Measurements from ENCODE around the gene SPIRE1.

Gene SPIRE1

GRCh38 chr18:12449051-12449785 is 208.7 kb downstream of the SPIRE1 start:
- Histone ChIP-seq H3K4me1 (ENCODE audit: control insufficient read depth, low read depth, low read length) (no peaks in the 10 kb centered on the region), H3K4me3 (ENCODE audit: low read length) (no peak overlapping the region), H3K56ac (ENCODE audit: low read length) (no peak overlapping the region), H3K27ac (ENCODE audit: low read depth, low read length) (no peak overlapping the region), H4K8ac (ENCODE audit: low read depth, low read length) (no peak overlapping the region), H2BK120ac (ENCODE audit: low read depth, low read length) (no peak overlapping the region), H2BK15ac (replicated peaks; ENCODE audit: low read depth) (no peak overlapping the region), H3K4ac (ENCODE audit: low read depth, low read length) (no peak overlapping the region), H4K5ac (ENCODE audit: low read length) (no peak overlapping the region), H3K18ac (ENCODE audit: low read length) (no peak overlapping the region), H3K79me2 (ENCODE audit: control insufficient read depth, insufficient read depth, low read length) (no peaks in the 10 kb centered on the region), H2BK5ac (ENCODE audit: low read length) (no peak overlapping the region), H3K23ac (ENCODE audit: low read length) (no peak overlapping the region), H2AK5ac (ENCODE audit: low read length) (no peak overlapping the region), H3K36me3 (ENCODE audit: control insufficient read depth, insufficient read depth, low read length) (no peaks in the 10 kb centered on the region), H3K9ac (ENCODE audit: low read length) (no peak overlapping the region), H3K27me3 (ENCODE audit: insufficient read depth, low read length, poor library complexity) (no peaks in the 10 kb centered on the region), H3K79me1 (ENCODE audit: low read length) (no peaks in the 10 kb centered on the region), H3K4me2 (ENCODE audit: low read length) (no peak overlapping the region)
- no peak for DNase-seq
- WGBS (ENCODE audit: extremely low coverage, insufficient coverage, low lambda C conversion rate) = no CpG with 5 or more reads among the region's 27 CpGs

GRCh38 chr18:12445554-12445953 is 212.4 kb downstream of the SPIRE1 start:
- Histone ChIP-seq H3K27me3 (ENCODE audit: insufficient read depth, low read length, poor library complexity) (no peaks in the 10 kb centered on the region), H3K56ac (ENCODE audit: low read length) (no peak overlapping the region), H3K18ac (ENCODE audit: low read length) (no peak overlapping the region), H3K79me2 (ENCODE audit: control insufficient read depth, insufficient read depth, low read length) (no peaks in the 10 kb centered on the region), H3K27ac (ENCODE audit: low read depth, low read length) (no peak overlapping the region), H3K23ac (ENCODE audit: low read length) (no peak overlapping the region), H3K4me2 (ENCODE audit: low read length) (no peak overlapping the region), H4K5ac (ENCODE audit: low read length) (no peak overlapping the region), H3K9ac (ENCODE audit: low read length) (no peak overlapping the region), H2BK5ac (ENCODE audit: low read length) (no peak overlapping the region), H3K79me1 (ENCODE audit: low read length) (no peaks in the 10 kb centered on the region), H4K8ac (ENCODE audit: low read depth, low read length) (no peak overlapping the region), H2BK15ac (replicated peaks; ENCODE audit: low read depth) (no peak overlapping the region), H2BK120ac (ENCODE audit: low read depth, low read length) (no peak overlapping the region), H3K36me3 (ENCODE audit: control insufficient read depth, insufficient read depth, low read length) (no peaks in the 10 kb centered on the region), H2AK5ac (ENCODE audit: low read length) (no peak overlapping the region), H3K4ac (ENCODE audit: low read depth, low read length) (no peak overlapping the region), H3K4me3 (ENCODE audit: low read length) (no peak overlapping the region), H3K4me1 (ENCODE audit: control insufficient read depth, low read depth, low read length) (no peaks in the 10 kb centered on the region)
- DNase-seq = no peak
- no CpG with 5 or more reads among the region's 4 CpGs for WGBS (ENCODE audit: extremely low coverage, insufficient coverage, low lambda C conversion rate)

- no peak overlapping the region for H2BK120ac ChIP-seq (ENCODE audit: low read depth, low read length)
- no peak overlapping the region for H3K23ac ChIP-seq (ENCODE audit: low read length)
- no peak overlapping the region for H3K9ac ChIP-seq (ENCODE audit: low read length)
- H3K18ac ChIP-seq (ENCODE audit: low read length) = no peak overlapping the region
- no peaks in the 10 kb centered on the region for H3K27me3 ChIP-seq (ENCODE audit: insufficient read depth, low read length, poor library complexity)
- no peak overlapping the region for H3K56ac ChIP-seq (ENCODE audit: low read length)
- no peak overlapping the region for H3K4me2 ChIP-seq (ENCODE audit: low read length)
- no peak overlapping the region for H2BK15ac ChIP-seq (replicated peaks; ENCODE audit: low read depth)
- no peak for DNase-seq
- no CpG with 5 or more reads among the region's 3 CpGs for WGBS (ENCODE audit: extremely low coverage, insufficient coverage, low lambda C conversion rate)
- H4K8ac ChIP-seq (ENCODE audit: low read depth, low read length) = no peak overlapping the region
- H2AK5ac ChIP-seq (ENCODE audit: low read length) = no peak overlapping the region
- H3K4me3 ChIP-seq (ENCODE audit: low read length) = no peak overlapping the region
- no peak overlapping the region for H2BK5ac ChIP-seq (ENCODE audit: low read length)
- no peak overlapping the region for H3K4ac ChIP-seq (ENCODE audit: low read depth, low read length)
- H3K4me1 ChIP-seq (ENCODE audit: control insufficient read depth, low read depth, low read length) = no peaks in the 10 kb centered on the region
- H4K5ac ChIP-seq (ENCODE audit: low read length) = no peak overlapping the region
- no peaks in the 10 kb centered on the region for H3K79me2 ChIP-seq (ENCODE audit: control insufficient read depth, insufficient read depth, low read length)
- H3K79me1 ChIP-seq (ENCODE audit: low read length) = no peaks in the 10 kb centered on the region
- no peaks in the 10 kb centered on the region for H3K36me3 ChIP-seq (ENCODE audit: control insufficient read depth, insufficient read depth, low read length)
- H3K27ac ChIP-seq (ENCODE audit: low read depth, low read length) = no peak overlapping the region
Measured at GRCh38 chr18:12443551-12443950, 214.4 kb downstream of the SPIRE1 start.

- no peak overlapping the region for H3K18ac ChIP-seq (ENCODE audit: low read length)
- no CpG with 5 or more reads among the region's 1 CpG for WGBS (ENCODE audit: extremely low coverage, insufficient coverage, low lambda C conversion rate)
Measured at GRCh38 chr18:12442946-12443345, 215.0 kb downstream of the SPIRE1 start.

GRCh38 chr18:12441475-12442034 is 216.4 kb downstream of the SPIRE1 start:
- Histone ChIP-seq H2AK5ac (ENCODE audit: low read length) (no peak overlapping the region), H3K9ac (ENCODE audit: low read length) (no peak overlapping the region), H3K4me3 (ENCODE audit: low read length) (no peak overlapping the region), H3K4me1 (ENCODE audit: control insufficient read depth, low read depth, low read length) (no peaks in the 10 kb centered on the region), H3K27ac (ENCODE audit: low read depth, low read length) (no peak overlapping the region), H3K36me3 (ENCODE audit: control insufficient read depth, insufficient read depth, low read length) (no peaks in the 10 kb centered on the region), H2BK15ac (replicated peaks; ENCODE audit: low read depth) (no peak overlapping the region), H3K4ac (ENCODE audit: low read depth, low read length) (no peak overlapping the region), H4K5ac (ENCODE audit: low read length) (no peak overlapping the region), H3K4me2 (ENCODE audit: low read length) (no peak overlapping the region), H3K79me1 (ENCODE audit: low read length) (no peaks in the 10 kb centered on the region), H3K27me3 (ENCODE audit: insufficient read depth, low read length, poor library complexity) (no peaks in the 10 kb centered on the region), H2BK5ac (ENCODE audit: low read length) (no peak overlapping the region), H3K56ac (ENCODE audit: low read length) (no peak overlapping the region), H4K8ac (ENCODE audit: low read depth, low read length) (no peak overlapping the region), H2BK120ac (ENCODE audit: low read depth, low read length) (no peak overlapping the region), H3K18ac (ENCODE audit: low read length) (no peak overlapping the region), H3K23ac (ENCODE audit: low read length) (no peak overlapping the region), H3K79me2 (ENCODE audit: control insufficient read depth, insufficient read depth, low read length) (no peaks in the 10 kb centered on the region)
- DNase-seq = no peak
- WGBS (ENCODE audit: extremely low coverage, insufficient coverage, low lambda C conversion rate) = no CpG with 5 or more reads among the region's 12 CpGs

More at GRCh38 chr18:12442946-12443345, 215.0 kb downstream of the SPIRE1 start:
- no peak overlapping the region for H3K9ac ChIP-seq (ENCODE audit: low read length)
- H2BK120ac ChIP-seq (ENCODE audit: low read depth, low read length) = no peak overlapping the region
- H3K4ac ChIP-seq (ENCODE audit: low read depth, low read length) = no peak overlapping the region
- DNase-seq = no peak
- no peaks in the 10 kb centered on the region for H3K79me1 ChIP-seq (ENCODE audit: low read length)
- H2AK5ac ChIP-seq (ENCODE audit: low read length) = no peak overlapping the region
- no peaks in the 10 kb centered on the region for H3K27me3 ChIP-seq (ENCODE audit: insufficient read depth, low read length, poor library complexity)
- no peak overlapping the region for H2BK15ac ChIP-seq (replicated peaks; ENCODE audit: low read depth)
- no peak overlapping the region for H3K56ac ChIP-seq (ENCODE audit: low read length)
- H3K27ac ChIP-seq (ENCODE audit: low read depth, low read length) = no peak overlapping the region
- H4K5ac ChIP-seq (ENCODE audit: low read length) = no peak overlapping the region
- H4K8ac ChIP-seq (ENCODE audit: low read depth, low read length) = no peak overlapping the region
- no peaks in the 10 kb centered on the region for H3K79me2 ChIP-seq (ENCODE audit: control insufficient read depth, insufficient read depth, low read length)
- H3K23ac ChIP-seq (ENCODE audit: low read length) = no peak overlapping the region
- H3K4me1 ChIP-seq (ENCODE audit: control insufficient read depth, low read depth, low read length) = no peaks in the 10 kb centered on the region
- no peaks in the 10 kb centered on the region for H3K36me3 ChIP-seq (ENCODE audit: control insufficient read depth, insufficient read depth, low read length)
- H3K4me3 ChIP-seq (ENCODE audit: low read length) = no peak overlapping the region
- H2BK5ac ChIP-seq (ENCODE audit: low read length) = no peak overlapping the region
- H3K4me2 ChIP-seq (ENCODE audit: low read length) = no peak overlapping the region

- Histone ChIP-seq H2BK15ac (replicated peaks; ENCODE audit: low read depth) (no peak overlapping the region), H3K79me2 (ENCODE audit: control insufficient read depth, insufficient read depth, low read length) (no peaks in the 10 kb centered on the region), H2BK5ac (ENCODE audit: low read length) (no peak overlapping the region), H2BK120ac (ENCODE audit: low read depth, low read length) (no peak overlapping the region), H4K5ac (ENCODE audit: low read length) (no peak overlapping the region), H3K27ac (ENCODE audit: low read depth, low read length) (no peak overlapping the region), H3K56ac (ENCODE audit: low read length) (no peak overlapping the region), H3K27me3 (ENCODE audit: insufficient read depth, low read length, poor library complexity) (no peaks in the 10 kb centered on the region), H4K8ac (ENCODE audit: low read depth, low read length) (no peak overlapping the region), H3K4me3 (ENCODE audit: low read length) (no peak overlapping the region), H2AK5ac (ENCODE audit: low read length) (no peak overlapping the region), H3K36me3 (ENCODE audit: control insufficient read depth, insufficient read depth, low read length) (no peaks in the 10 kb centered on the region), H3K4ac (ENCODE audit: low read depth, low read length) (no peak overlapping the region), H3K23ac (ENCODE audit: low read length) (no peak overlapping the region), H3K4me1 (ENCODE audit: control insufficient read depth, low read depth, low read length) (no peaks in the 10 kb centered on the region), H3K18ac (ENCODE audit: low read length) (no peak overlapping the region), H3K4me2 (ENCODE audit: low read length) (no peak overlapping the region), H3K9ac (ENCODE audit: low read length) (no peak overlapping the region), H3K79me1 (ENCODE audit: low read length) (no peaks in the 10 kb centered on the region)
- no CpG with 5 or more reads among the region's 10 CpGs for WGBS (ENCODE audit: extremely low coverage, insufficient coverage, low lambda C conversion rate)
- no peak for DNase-seq
Measured at GRCh38 chr18:12438257-12438656, 219.7 kb downstream of the SPIRE1 start.

All from mesendoderm (in vitro differentiated cells).